GM21381 (cell line): Measurements from ENCODE around the gene DTNB.
"Not testable (repeated sequence)": the region's sequence is repeated elsewhere in the genome, so short reads cannot be mapped to it uniquely, and the experiment has no call there.

Source experiments
- ATAC-seq: cut with Tn5 transposase; IDR thresholded peaks from one replicate; pipeline ENCODE4 v1.9.1; 2021; ENCODE audit warnings: mild to moderate bottlenecking, moderate library complexity; ENCODE audit not compliant: unreplicated experiment

DTNB gene

DNA sequence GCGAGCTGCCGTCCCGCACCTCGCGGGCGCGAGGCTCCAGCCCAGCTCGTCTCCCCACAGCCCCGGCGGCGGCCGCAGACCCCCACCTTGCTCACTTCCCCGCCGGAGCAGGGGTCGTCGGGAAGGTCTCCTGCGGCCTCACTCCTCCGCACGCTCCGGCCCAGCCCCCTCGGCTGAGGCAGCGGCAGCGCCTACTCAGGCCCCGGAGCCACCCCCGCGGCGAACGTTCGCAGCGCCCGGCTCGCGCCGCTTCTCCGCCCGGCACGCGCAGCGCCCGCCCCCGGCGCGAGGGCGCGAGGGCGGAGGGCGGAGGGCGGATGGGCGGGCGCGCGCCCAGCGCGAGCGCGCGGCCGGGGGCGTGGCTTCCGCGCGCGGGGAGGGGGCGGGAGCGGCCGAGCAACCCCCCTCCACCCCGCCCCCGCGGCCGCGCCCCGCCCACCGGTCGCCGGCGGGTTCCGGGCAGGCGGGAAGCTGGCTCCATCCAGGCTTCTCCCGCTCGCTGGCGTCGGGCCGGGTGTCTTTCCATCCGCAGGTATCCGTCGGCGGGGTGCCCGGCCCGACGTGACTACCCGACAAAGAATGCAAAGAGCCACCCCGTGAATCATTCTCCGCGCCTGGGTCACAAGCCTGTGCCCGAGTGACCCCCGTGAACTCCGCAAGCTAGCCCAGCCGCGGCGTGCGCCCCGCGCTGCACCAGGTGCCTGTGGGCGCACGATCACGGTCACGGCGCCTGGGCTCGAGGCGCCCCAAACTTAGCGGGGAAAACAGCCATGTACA is at the start of gene DTNB:
Gene DTNB (minus strand): TSS at position 278 of the 777 bp plus-strand sequence. CDS start 20,917 bp downstream, outside the sequence.
- ATAC-seq, result peak; percentile 57

DNA sequence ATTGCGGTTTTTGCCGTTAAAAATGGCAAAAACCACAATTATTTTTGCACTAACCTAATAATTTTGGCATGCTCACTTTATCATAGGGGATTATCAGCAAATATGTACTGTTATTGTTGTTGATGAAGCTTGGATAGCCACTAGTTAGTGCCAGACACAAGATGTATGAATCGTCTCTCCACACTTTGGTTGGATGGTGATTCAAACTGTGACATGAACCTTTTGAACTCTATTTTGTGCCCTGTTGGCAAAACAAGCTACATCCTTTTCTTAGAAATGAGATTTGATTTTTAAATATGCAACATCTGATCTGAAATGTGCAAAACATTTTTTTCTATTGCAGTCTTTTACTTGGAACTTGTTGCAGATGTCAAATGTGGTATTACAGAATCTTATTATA is 48.8 kb upstream of the DTNB start:
- ATAC-seq, result no peak

DNA sequence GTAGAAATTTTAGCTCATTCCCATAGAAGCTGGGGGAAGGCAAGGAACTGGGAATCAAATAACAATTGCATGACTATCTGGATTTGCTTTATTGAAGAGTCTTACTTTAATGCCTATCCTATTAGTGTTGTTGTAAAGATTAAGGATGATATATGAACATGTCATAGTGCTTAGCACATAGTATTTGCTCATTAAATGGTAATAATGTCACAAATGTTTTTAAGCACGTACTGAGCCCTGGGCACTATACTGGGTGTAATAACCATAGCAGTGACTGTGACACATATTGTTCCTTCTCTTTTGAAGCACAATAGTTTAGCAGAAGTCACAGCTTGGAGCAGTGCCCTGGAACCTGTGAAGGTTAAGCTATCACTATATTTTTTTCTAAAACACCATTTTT is 47.2 kb upstream of the DTNB start:
- no peak for ATAC-seq

DNA sequence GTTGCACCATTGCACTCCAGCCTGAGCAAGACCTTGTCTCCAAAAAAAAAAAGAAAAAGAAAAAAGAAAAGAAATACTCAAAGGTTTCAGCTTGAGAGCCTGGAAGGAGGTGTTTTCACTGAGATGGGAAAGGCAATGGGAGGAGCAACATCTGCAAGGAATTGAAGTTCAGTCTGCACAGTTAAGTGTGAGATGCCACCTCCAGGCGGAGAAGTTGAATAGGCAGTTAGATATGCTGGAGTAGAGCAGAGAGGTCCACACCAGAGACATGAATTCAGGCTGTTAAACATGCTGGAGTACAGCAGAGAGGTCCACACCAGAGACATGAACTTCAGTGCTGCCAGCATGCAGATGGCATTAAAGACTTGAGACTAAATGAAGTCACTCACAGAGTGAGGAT is 41.4 kb upstream of the DTNB start:
- no peak for ATAC-seq

DNA sequence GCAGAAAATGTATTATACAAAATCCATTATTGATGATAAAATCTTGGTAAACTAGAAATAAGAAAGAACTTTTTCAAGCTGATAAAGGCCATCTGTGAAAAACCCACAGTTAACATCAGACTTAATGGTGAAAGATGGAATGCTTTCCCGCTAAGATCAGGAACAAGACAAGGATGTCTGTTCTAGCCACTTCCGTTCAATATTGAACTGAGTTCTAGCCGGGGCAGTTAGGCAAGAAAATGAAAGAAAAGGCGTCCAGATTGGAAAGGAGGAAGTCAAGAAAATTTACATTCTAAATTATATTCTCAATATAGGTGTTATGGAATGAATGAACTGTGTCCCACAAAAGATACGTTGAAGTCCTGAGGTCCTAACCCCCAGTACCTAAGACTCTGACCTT is 39.1 kb upstream of the DTNB start:
- no peak for ATAC-seq

DNA sequence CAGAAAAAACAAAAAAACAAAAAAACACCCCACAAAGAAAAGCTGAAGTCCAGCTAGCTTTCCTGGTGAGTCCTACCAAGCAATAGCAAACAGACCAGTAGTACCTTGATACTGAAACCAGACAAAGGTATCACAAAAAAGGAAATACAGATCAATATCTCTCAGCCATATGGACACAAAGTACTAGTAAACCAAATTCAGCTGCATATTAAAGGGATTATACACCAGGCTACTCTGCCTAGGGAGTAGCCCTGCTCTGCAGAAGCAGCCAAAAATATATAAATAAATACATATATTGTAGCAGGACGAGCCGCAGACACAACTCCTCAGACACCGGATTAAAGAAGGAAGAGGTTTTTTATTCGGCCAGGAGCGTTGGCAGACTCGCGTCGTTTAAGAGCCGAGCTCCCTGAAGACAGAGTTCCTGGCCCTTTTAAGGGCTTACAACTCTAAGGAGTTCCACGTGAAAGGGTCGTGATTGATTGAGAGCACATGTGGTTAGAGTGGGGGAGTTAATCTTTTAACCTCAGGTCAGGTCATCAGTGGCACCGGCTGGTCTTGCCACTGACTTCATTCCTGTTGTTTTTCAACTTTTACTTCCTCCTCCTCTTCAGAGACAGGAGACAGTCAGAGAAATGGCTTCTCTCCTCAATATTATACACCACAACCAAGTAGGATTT is 38.4 kb upstream of the DTNB start:
- ATAC-seq, result no peak

DNA sequence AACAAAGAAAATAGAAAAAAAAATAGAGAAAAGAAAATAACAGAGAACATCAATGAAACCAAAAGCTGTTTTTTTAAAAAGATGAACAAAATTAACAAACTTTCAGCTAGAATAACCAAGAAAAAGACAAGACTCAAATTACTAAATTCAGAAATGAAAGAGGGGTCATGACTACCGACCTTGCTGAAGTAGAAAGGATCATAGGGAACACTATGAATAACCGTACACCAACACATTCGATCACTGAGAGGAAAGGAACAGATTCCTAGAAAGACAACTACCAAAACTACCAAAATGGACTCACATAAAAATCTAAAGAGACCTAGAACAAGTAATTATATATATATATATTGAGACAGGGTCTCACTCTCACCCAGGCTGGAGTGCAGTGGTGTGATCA is 37.4 kb upstream of the DTNB start:
- ATAC-seq, result no peak

DNA sequence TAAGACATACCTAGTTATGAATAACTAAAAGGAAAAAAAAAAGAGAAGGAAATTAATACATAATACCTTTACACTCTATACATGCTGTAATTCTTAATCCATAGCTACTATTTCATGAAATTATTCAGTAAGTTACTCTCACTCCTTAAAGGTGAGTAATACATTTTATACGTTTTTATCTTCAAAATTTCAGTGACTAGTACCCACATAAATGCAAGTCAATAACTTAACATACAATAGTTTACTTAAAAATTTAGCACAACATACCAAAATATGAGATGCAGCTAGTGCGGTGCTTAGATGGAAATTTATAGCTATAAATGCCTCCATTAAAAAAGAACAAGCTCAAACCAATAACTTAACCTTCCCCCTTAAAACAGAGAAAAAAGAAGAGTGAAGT is 36.0 kb upstream of the DTNB start:
- ATAC-seq, result no peak

DNA sequence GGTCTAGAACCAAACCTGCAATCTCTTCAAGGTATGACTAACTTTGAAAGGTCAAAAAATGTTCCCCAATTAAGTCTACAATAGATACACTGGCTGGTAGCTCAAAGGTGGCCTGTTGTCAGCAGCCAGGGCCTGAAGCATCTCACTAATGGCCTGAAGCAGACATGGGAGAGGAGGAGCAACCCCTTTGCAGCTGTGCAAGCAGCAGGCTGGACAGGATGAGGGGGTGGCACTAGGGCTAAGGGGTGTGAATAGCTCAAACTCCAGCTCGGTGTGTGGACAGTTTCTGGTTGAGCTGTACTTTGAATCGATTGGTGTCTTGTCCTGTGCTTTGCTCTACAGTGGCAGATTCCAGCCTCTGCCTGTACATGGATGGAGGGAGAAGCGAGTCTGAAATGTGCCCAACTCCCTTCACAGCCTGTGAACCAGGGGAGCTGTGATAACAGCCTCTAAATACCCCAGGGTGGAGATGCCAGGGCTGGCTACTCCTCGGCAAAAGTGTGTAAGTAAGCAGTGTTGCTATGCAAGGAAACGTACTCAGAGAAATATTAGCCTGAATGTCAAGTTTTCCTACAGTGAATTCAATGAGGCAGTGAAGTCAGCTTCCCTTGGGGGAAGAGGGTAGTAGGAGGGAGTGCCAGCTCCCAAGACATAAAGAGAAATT is 34.7 kb upstream of the DTNB start:
- no peak for ATAC-seq

DNA sequence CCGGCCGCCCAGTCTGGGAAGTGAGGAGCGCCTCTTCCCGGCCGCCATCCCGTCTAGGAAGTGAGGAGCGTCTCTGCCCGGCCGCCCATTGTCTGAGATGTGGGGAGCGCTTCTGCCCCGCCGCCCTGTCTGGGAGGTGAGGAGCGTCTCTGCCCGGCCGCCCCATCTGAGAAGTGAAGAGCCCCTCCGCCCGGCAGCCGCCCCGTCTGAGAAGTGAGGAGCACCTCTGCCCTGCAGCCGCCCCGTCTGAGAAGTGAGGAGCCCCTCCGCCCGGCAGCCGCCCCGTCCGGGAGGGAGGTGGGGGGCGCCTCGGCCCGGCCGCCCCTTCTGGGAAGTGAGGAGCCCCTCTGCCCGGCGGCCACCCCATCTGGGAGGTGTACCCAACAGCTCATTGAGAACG is 32.2 kb upstream of the DTNB start:
- not testable (repeated sequence) for ATAC-seq

DNA sequence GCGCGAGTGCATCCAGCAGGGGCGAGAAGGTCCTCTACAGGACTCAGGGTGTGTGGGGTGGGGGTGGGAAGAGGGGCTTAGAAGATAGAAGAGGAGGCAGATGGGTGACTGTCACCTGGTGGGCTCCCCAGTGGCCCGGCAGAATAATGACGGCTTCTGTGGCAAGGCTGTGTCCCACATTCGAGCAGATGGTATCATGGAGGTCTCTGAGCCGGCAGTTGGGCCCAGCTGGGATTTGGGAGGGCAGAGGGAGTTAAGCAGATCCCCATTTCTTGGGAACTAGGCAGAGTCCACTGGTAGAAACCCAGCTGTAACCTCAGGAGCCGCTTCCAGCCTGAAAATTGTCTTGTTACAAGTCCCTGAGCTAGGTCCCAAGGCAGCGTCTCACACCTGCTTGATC is 28.4 kb upstream of the DTNB start:
- ATAC-seq, result no peak

DNA sequence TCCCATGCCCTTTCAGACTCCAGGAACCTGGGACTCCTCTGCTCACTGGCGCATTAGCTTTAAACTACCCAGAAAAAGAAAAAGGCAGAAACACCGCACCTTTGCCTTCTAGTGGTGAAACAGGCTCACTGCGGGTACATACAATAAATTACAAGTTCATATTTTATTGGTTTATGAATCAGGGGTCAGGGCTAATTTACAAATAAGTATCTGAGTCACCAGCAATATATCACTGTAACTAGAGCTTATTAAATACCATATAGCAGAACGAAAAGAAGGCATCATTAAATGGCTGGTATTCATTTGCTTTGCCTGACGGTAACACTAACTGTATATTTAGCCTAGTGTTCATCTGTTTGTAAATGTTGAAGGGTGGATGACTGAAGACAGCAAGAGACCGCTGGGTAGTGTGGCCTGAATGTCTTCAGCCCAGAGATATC is 26.9 kb upstream of the DTNB start:
- no peak for ATAC-seq

DNA sequence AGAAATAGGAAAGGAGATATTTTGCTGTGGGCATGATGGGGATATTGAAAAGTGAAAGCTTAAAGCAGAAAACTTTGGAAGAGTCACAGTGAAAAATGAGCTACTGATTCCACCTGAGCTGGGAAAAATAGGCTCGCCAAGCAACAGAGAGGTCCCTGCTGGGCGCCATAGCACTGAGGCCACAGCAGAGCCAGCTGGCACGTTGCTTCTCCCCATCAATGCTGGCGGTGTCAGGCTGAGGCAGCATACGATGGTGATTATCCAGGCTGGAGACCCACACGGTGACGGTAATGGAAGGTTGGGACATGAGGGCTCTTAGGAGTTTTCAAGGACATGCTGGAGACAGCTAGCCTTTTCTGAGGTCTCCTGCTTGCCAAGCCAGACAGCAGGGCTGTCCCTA is 25.8 kb upstream of the DTNB start:
- ATAC-seq, result no peak

DNA sequence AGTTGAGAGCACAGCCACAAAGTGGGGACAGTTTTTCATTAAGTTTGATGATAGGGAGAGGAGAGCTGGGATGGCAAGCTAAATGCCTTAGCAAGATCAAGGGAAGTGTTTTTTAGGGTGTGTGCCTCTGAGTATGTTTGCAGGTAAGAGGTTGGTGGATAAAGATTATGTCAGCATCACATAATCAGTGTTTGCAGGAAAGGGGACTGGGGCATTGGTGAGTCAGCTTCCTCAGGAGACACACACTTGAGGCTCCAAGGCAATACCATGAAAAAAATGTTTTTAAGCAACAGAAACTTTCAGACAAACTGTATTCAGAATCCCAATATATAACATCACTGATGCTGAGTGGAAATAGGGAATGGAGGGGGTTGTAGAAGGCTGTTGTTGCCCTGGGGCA is 25.4 kb upstream of the DTNB start:
- no peak for ATAC-seq

DNA sequence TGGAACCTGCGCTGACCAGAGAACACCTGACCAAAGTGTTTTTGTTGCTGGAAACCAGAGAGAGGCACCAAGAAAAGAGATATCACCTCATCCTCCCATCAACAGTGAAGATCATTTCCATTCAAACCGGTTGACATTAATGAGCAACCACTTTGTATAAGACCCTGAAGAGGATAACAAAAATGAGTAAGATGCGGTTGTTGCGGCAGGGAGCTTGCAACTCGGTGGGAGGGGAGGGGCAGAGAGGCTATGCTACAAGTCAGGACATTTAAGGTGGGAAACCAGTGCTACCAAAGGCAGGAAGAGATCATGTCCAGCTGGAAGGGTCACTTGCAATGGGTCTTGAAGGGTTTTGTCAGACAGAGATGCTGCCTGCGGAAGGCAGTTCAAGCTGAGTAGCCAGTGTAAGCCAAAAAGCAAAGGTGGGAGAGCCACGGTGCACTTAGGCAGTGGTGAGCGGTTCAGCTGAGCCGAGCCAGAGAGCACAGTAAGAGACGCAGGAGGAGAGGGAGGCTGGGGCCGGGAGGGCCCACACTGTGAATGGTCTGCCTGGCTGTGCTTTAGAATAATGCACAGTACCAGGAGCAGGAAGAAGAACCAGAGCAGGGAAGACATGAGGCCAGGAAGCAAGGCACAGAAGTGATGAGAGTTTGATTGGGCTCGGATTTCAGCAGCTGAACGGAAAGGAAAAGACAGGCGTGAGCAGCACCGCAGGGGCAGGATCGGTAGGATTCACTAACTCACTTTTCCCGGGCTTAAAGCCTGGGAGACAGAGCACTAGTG is 24.4 kb upstream of the DTNB start:
- no peak for ATAC-seq

DNA sequence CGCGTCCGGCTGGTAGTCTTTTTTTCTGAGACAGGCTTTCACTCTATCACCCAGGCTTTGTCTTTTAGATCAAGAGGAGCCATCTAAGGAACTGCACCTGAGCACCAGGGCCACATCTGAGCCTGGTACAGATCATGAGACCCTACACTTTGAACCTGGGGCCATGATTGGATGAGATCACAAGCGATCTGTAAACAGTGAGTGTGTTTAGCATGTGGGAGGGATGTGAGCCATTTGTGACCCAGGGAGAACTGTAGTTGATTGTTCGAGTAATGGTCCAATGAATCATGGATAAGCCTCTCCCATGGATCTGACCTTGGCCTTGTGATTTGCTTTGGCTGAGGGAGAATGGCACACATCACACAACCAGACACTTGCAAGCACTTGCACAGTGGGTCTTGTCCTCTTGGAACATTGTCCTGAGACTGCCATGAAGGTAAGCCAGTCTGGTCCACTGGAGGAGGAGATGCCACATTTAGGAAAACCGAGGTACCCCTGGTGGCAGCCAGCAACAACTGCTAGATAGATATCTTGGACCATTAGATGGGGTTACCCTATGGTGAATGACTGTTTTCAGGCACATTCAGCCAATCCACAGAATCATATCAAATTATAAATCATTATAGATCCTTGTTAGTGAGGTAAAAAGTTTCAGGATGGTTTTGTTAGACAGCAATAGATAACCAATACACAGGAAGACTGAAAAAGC is 19.5 kb upstream of the DTNB start:
- no peak for ATAC-seq

DNA sequence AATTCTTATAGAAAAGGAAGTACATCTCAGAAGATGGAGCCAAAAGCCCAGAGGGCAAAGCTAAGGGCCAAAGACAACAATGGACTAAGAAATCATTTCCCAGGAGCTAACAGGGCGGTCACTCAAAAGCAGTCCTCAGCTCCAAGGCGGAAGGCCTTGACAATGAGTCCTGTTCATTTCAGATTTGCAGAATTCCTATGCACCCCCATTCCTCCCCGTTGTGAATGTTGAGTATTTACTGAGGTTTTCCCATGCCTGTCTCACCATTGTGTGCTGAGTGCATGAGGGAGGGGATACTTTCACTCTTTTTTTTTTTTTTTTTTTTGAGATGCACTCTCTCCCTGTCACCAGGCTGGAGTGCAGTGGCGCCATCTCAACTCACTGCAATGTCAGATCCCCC is 18.8 kb upstream of the DTNB start:
- ATAC-seq, result no peak

DNA sequence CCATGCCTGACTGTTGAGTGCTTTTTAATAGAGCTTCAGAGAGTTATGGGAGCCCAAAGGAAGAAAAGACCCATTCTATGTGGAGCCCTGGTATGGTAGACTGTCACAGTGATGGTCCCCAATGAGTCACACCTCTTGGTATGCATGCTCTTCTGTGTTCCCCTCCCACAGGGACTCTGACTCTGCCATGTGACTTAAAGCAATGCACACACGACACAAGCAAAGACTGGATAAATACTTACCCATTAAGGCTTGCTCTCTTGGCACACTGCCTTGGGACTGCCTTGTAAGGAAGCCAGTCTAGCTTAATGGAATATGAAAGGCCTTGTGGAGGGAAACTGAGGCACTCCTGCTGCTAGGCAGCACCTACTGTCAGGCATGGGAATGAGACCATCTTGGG is 16.7 kb upstream of the DTNB start:
- ATAC-seq, result no peak

DNA sequence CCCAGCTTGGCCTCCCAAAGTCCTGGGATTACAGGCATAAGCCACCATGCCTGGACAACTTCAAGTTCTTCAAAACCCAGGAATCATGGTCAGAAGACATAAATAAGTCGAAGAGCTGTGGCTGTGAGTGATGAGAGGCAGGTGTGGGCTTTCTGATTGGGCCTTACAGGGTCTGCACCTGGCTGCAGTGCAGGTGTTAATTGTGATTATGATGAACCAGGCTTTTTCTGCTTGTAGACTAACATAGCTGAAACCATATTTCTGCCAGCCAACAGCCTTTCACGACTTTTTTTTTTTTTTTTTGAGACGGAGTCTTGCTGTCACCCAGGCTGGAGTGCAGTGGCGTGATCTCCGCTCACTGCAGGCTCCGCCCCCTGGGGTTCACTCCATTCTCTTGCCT is 14.9 kb upstream of the DTNB start:
- ATAC-seq, result no peak

DNA sequence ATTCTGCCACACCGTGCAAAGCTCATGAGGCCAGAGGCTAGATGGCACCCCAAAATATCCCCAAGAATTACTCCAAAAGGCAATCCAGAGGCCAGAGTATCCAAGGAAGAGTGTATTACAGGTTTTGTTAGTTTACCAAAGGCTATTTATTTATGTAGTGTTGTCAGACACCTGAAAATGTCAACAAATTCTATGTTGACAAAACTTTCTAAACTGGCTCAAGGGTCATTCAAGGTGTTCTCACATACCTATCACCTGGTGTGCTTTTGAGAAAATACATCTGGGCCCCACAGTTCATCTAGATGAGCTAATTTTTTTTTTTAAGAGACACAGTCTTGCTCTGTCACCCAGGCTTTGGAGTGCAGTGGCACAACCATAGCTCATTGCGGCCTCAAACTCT is 12.4 kb upstream of the DTNB start:
- no peak for ATAC-seq
